Measurements from ENCODE around the gene KCTD10. TPM values are rescaled to one million over a fixed set of nuclear protein-coding genes. Genes with fewer than 3 reads are reported as not detected.

The KCTD10 gene
- total and polyA plus RNA-seq, 4 donors = 4.2 to 20.1 (median 9.9) TPM

GRCh38 chr12:109482894-109483293 lies 5.8 kb upstream of the KCTD10 start:
- Histone ChIP-seq H3K4me1 (ENCODE audit: control insufficient read depth in 4 of 4, insufficient read depth in 4 of 4, low read length in 3 of 4) (peaks cover 5 to 15% (median 12%) of the 10 kb centered on the region in 4 donors), H3K4me3 (ENCODE audit: low read depth in 1 of 3, low read length in 3 of 3) (no peak overlapping the region), H3K9ac (ENCODE audit: low read depth in 1 of 2, low read length in 2 of 2) (no peak overlapping the region), H3K9me3 (ENCODE audit: control insufficient read depth in 4 of 4, low read length in 3 of 4) (no peaks in the 10 kb centered on the region), H3K36me3 (ENCODE audit: control insufficient read depth in 4 of 4, insufficient read depth in 3 of 4, low read depth in 1 of 4, low read length in 3 of 4) (peaks cover 6 to 50% (median 40%) of the 10 kb centered on the region in 4 donors), H3K27ac (ENCODE audit: low read depth in 1 of 2, low read length in 2 of 2) (no peak overlapping the region), H3K27me3 (ENCODE audit: control insufficient read depth in 4 of 4, insufficient read depth in 4 of 4, low read length in 3 of 4) (no peaks in the 10 kb centered on the region)
- 57% methylated on average over 2 of the region's 2 CpGs for whole genome bisulfite sequencing
- no peak for DNase-seq (ENCODE audit: low spot score)
- TF ChIP-seq JUND (IDR thresholded peaks at IDR 0.05) (no peak), MAX (IDR thresholded peaks at IDR 0.05) (no peak)
- TF ChIP-seq, protein P1, sequence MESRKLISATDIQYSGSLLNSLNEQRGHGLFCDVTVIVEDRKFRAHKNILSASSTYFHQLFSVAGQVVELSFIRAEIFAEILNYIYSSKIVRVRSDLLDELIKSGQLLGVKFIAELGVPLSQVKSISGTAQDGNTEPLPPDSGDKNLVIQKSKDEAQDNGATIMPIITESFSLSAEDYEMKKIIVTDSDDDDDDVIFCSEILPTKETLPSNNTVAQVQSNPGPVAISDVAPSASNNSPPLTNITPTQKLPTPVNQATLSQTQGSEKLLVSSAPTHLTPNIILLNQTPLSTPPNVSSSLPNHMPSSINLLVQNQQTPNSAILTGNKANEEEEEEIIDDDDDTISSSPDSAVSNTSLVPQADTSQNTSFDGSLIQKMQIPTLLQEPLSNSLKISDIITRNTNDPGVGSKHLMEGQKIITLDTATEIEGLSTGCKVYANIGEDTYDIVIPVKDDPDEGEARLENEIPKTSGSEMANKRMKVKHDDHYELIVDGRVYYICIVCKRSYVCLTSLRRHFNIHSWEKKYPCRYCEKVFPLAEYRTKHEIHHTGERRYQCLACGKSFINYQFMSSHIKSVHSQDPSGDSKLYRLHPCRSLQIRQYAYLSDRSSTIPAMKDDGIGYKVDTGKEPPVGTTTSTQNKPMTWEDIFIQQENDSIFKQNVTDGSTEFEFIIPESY (IDR thresholded peaks at IDR 0.05) = no peak
- TF ChIP-seq, protein P2, sequence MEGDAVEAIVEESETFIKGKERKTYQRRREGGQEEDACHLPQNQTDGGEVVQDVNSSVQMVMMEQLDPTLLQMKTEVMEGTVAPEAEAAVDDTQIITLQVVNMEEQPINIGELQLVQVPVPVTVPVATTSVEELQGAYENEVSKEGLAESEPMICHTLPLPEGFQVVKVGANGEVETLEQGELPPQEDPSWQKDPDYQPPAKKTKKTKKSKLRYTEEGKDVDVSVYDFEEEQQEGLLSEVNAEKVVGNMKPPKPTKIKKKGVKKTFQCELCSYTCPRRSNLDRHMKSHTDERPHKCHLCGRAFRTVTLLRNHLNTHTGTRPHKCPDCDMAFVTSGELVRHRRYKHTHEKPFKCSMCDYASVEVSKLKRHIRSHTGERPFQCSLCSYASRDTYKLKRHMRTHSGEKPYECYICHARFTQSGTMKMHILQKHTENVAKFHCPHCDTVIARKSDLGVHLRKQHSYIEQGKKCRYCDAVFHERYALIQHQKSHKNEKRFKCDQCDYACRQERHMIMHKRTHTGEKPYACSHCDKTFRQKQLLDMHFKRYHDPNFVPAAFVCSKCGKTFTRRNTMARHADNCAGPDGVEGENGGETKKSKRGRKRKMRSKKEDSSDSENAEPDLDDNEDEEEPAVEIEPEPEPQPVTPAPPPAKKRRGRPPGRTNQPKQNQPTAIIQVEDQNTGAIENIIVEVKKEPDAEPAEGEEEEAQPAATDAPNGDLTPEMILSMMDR (IDR thresholded peaks at IDR 0.05; ENCODE audit: low read depth, low read length, missing input control) = no peak

- H3K36me3 ChIP-seq (ENCODE audit: control insufficient read depth in 4 of 4, insufficient read depth in 3 of 4, low read depth in 1 of 4, low read length in 3 of 4) = peaks cover 4 to 46% (median 36%) of the 10 kb centered on the region in 4 donors
- no peak overlapping the region for H3K4me3 ChIP-seq (ENCODE audit: low read depth in 1 of 3, low read length in 3 of 3)
- no peak for TF ChIP-seq EGR1 (IDR thresholded peaks at IDR 0.05; ENCODE audit: low read depth in 2 of 2)
- TF ChIP-seq GABPA (IDR thresholded peaks at IDR 0.05 in 1 of 2, conservative IDR thresholded peaks at IDR 0.05 in 1 of 2) = no peak
- TF ChIP-seq SP1 (IDR thresholded peaks at IDR 0.05) = no peak
- no peak for TF ChIP-seq HNF4A (conservative IDR thresholded peaks at IDR 0.05)
- no peak for TF ChIP-seq NR2F2 (IDR thresholded peaks at IDR 0.05)
- no peaks in the 10 kb centered on the region for H3K9me3 ChIP-seq (ENCODE audit: control insufficient read depth in 4 of 4, low read length in 3 of 4)
- no peak for DNase-seq (ENCODE audit: low spot score)
- peaks cover 5 to 16% (median 13%) of the 10 kb centered on the region in 4 donors for H3K4me1 ChIP-seq (ENCODE audit: control insufficient read depth in 4 of 4, insufficient read depth in 4 of 4, low read length in 3 of 4)
- H3K9ac ChIP-seq (ENCODE audit: low read depth in 1 of 2, low read length in 2 of 2) = no peak overlapping the region
- H3K27me3 ChIP-seq (ENCODE audit: control insufficient read depth in 4 of 4, insufficient read depth in 4 of 4, low read length in 3 of 4) = no peaks in the 10 kb centered on the region
- 95% methylated on average over 2 of the region's 2 CpGs for WGBS
- no peak overlapping the region for H3K27ac ChIP-seq (ENCODE audit: low read depth in 1 of 2, low read length in 2 of 2)
Observed at GRCh38 chr12:109482491-109482890, 5.4 kb upstream of the KCTD10 start.

GRCh38 chr12:109481863-109482262 lies 4.8 kb upstream of the KCTD10 start:
- Histone ChIP-seq H3K9ac (ENCODE audit: low read depth in 1 of 2, low read length in 2 of 2) (no peak overlapping the region), H3K4me3 (ENCODE audit: low read depth in 1 of 3, low read length in 3 of 3) (no peak overlapping the region), H3K27me3 (ENCODE audit: control insufficient read depth in 4 of 4, insufficient read depth in 4 of 4, low read length in 3 of 4) (no peaks in the 10 kb centered on the region), H3K9me3 (ENCODE audit: control insufficient read depth in 4 of 4, low read length in 3 of 4) (no peaks in the 10 kb centered on the region), H3K27ac (ENCODE audit: low read depth in 1 of 2, low read length in 2 of 2) (no peak overlapping the region), H3K4me1 (ENCODE audit: control insufficient read depth in 4 of 4, insufficient read depth in 4 of 4, low read length in 3 of 4) (peaks cover 5 to 16% (median 13%) of the 10 kb centered on the region in 4 donors), H3K36me3 (ENCODE audit: control insufficient read depth in 4 of 4, insufficient read depth in 3 of 4, low read depth in 1 of 4, low read length in 3 of 4) (peaks cover 4 to 39% (median 30%) of the 10 kb centered on the region in 4 donors)
- no peak for DNase-seq (ENCODE audit: low spot score)
- WGBS = 93% methylated on average over 1 of the region's 1 CpG
- TF ChIP-seq TAF1 (conservative IDR thresholded peaks at IDR 0.05) (no peak), JUND (IDR thresholded peaks at IDR 0.05) (no peak), FOXA2 (IDR thresholded peaks at IDR 0.05) (no peak), HNF4G (IDR thresholded peaks at IDR 0.05) (no peak), FOXA1 (IDR thresholded peaks at IDR 0.05) (no peak), RAD21 (IDR thresholded peaks at IDR 0.05) (no peak), SP1 (IDR thresholded peaks at IDR 0.05) (no peak), GABPA (IDR thresholded peaks at IDR 0.05 in 1 of 2, conservative IDR thresholded peaks at IDR 0.05 in 1 of 2) (no peak), RXRA (IDR thresholded peaks at IDR 0.05) (no peak), NR2F2 (IDR thresholded peaks at IDR 0.05) (no peak), EGR1 (IDR thresholded peaks at IDR 0.05; ENCODE audit: low read depth in 2 of 2) (no peak), HNF4A (conservative IDR thresholded peaks at IDR 0.05) (no peak), YY1 (IDR thresholded peaks at IDR 0.05) (no peak), MAX (IDR thresholded peaks at IDR 0.05) (no peak)
- TF ChIP-seq, protein P3, sequence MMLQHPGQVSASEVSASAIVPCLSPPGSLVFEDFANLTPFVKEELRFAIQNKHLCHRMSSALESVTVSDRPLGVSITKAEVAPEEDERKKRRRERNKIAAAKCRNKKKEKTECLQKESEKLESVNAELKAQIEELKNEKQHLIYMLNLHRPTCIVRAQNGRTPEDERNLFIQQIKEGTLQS (IDR thresholded peaks at IDR 0.05) = no peak
- TF ChIP-seq, protein P4, sequence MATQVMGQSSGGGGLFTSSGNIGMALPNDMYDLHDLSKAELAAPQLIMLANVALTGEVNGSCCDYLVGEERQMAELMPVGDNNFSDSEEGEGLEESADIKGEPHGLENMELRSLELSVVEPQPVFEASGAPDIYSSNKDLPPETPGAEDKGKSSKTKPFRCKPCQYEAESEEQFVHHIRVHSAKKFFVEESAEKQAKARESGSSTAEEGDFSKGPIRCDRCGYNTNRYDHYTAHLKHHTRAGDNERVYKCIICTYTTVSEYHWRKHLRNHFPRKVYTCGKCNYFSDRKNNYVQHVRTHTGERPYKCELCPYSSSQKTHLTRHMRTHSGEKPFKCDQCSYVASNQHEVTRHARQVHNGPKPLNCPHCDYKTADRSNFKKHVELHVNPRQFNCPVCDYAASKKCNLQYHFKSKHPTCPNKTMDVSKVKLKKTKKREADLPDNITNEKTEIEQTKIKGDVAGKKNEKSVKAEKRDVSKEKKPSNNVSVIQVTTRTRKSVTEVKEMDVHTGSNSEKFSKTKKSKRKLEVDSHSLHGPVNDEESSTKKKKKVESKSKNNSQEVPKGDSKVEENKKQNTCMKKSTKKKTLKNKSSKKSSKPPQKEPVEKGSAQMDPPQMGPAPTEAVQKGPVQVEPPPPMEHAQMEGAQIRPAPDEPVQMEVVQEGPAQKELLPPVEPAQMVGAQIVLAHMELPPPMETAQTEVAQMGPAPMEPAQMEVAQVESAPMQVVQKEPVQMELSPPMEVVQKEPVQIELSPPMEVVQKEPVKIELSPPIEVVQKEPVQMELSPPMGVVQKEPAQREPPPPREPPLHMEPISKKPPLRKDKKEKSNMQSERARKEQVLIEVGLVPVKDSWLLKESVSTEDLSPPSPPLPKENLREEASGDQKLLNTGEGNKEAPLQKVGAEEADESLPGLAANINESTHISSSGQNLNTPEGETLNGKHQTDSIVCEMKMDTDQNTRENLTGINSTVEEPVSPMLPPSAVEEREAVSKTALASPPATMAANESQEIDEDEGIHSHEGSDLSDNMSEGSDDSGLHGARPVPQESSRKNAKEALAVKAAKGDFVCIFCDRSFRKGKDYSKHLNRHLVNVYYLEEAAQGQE (IDR thresholded peaks at IDR 0.05) = no peak
- TF ChIP-seq, protein P1 (IDR thresholded peaks at IDR 0.05) = no peak
